ENCODE data around the gene MCFD2.

MCFD2 gene

GRCh38 chr2:46900381-46900780, 15.2 kb downstream of the MCFD2 start:
- Mint-ChIP-seq H3K36me3 (ENCODE audit: low read depth) (peaks cover 11% of the 10 kb centered on the region), H3K4me3 (no peak overlapping the region), H3K27ac (no peak overlapping the region), H3K4me1 (ENCODE audit: low read depth) (peaks cover 2% of the 10 kb centered on the region), H3K9me3 (no peaks in the 10 kb centered on the region), H3K27me3 (ENCODE audit: low read depth) (no peaks in the 10 kb centered on the region)

GRCh38 chr2:46899053-46899452, 16.6 kb downstream of the MCFD2 start:
- Mint-ChIP-seq H3K27ac (no peak overlapping the region), H3K36me3 (ENCODE audit: low read depth) (peaks cover 4% of the 10 kb centered on the region), H3K4me1 (ENCODE audit: low read depth) (peaks cover 2% of the 10 kb centered on the region), H3K4me3 (no peak overlapping the region), H3K27me3 (ENCODE audit: low read depth) (no peaks in the 10 kb centered on the region), H3K9me3 (no peaks in the 10 kb centered on the region)

- H3K4me1 Mint-ChIP-seq (ENCODE audit: low read depth): peaks cover 2% of the 10 kb centered on the region
- no peak overlapping the region for H3K27ac Mint-ChIP-seq
- no peak overlapping the region for H3K4me3 Mint-ChIP-seq
- H3K36me3 Mint-ChIP-seq (ENCODE audit: low read depth): no peaks in the 10 kb centered on the region
- no peaks in the 10 kb centered on the region for H3K9me3 Mint-ChIP-seq
- no peaks in the 10 kb centered on the region for H3K27me3 Mint-ChIP-seq (ENCODE audit: low read depth)
These were observed 17.6 kb downstream of the MCFD2 start for GRCh38 chr2:46898024-46898423.

GRCh38 chr2:46893269-46893939, 22.2 kb downstream of the MCFD2 start:
- no peak overlapping the region for H3K4me3 Mint-ChIP-seq
- no peaks in the 10 kb centered on the region for H3K4me1 Mint-ChIP-seq (ENCODE audit: low read depth)
- no peaks in the 10 kb centered on the region for H3K27me3 Mint-ChIP-seq (ENCODE audit: low read depth)
- no peaks in the 10 kb centered on the region for H3K36me3 Mint-ChIP-seq (ENCODE audit: low read depth)
- H3K27ac Mint-ChIP-seq: no peak overlapping the region
- H3K9me3 Mint-ChIP-seq: no peaks in the 10 kb centered on the region

- H3K36me3 Mint-ChIP-seq (ENCODE audit: low read depth): no peaks in the 10 kb centered on the region
- H3K27ac Mint-ChIP-seq: no peak overlapping the region
- no peaks in the 10 kb centered on the region for H3K4me1 Mint-ChIP-seq (ENCODE audit: low read depth)
- H3K4me3 Mint-ChIP-seq: no peak overlapping the region
- no peaks in the 10 kb centered on the region for H3K9me3 Mint-ChIP-seq
- peaks cover under 1% of the 10 kb centered on the region for H3K27me3 Mint-ChIP-seq (ENCODE audit: low read depth)
These were observed 23.6 kb downstream of the MCFD2 start for GRCh38 chr2:46891956-46892553.

- H3K27me3 Mint-ChIP-seq (ENCODE audit: low read depth): peaks cover 23% of the 10 kb centered on the region
- no peaks in the 10 kb centered on the region for H3K4me1 Mint-ChIP-seq (ENCODE audit: low read depth)
- H3K36me3 Mint-ChIP-seq (ENCODE audit: low read depth): no peaks in the 10 kb centered on the region
- H3K4me3 Mint-ChIP-seq: no peak overlapping the region
- no peaks in the 10 kb centered on the region for H3K9me3 Mint-ChIP-seq
- no peak overlapping the region for H3K27ac Mint-ChIP-seq
These were observed 27.1 kb downstream of the MCFD2 start for GRCh38 chr2:46888421-46888952.

- H3K36me3 Mint-ChIP-seq (ENCODE audit: low read depth): no peaks in the 10 kb centered on the region
- H3K27ac Mint-ChIP-seq: no peak overlapping the region
- H3K4me1 Mint-ChIP-seq (ENCODE audit: low read depth): no peaks in the 10 kb centered on the region
- no peak overlapping the region for H3K4me3 Mint-ChIP-seq
- no peaks in the 10 kb centered on the region for H3K9me3 Mint-ChIP-seq
- H3K27me3 Mint-ChIP-seq (ENCODE audit: low read depth): peaks cover 23% of the 10 kb centered on the region
These were observed 28.3 kb downstream of the MCFD2 start for GRCh38 chr2:46887028-46887885.

- Mint-ChIP-seq H3K4me1 (ENCODE audit: low read depth) (no peaks in the 10 kb centered on the region), H3K27me3 (ENCODE audit: low read depth) (peaks cover 23% of the 10 kb centered on the region), H3K4me3 (no peak overlapping the region), H3K9me3 (no peaks in the 10 kb centered on the region), H3K36me3 (ENCODE audit: low read depth) (no peaks in the 10 kb centered on the region), H3K27ac (no peak overlapping the region)
These were observed 29.2 kb downstream of the MCFD2 start for GRCh38 chr2:46886268-46887027.

GRCh38 chr2:46885376-46885775, 30.2 kb downstream of the MCFD2 start:
- peaks cover 23% of the 10 kb centered on the region for H3K27me3 Mint-ChIP-seq (ENCODE audit: low read depth)
- H3K27ac Mint-ChIP-seq: no peak overlapping the region
- no peak overlapping the region for H3K4me3 Mint-ChIP-seq
- H3K9me3 Mint-ChIP-seq: no peaks in the 10 kb centered on the region
- no peaks in the 10 kb centered on the region for H3K4me1 Mint-ChIP-seq (ENCODE audit: low read depth)
- no peaks in the 10 kb centered on the region for H3K36me3 Mint-ChIP-seq (ENCODE audit: low read depth)

GRCh38 chr2:46879511-46879910, 36.1 kb downstream of the MCFD2 start:
- peaks cover 8% of the 10 kb centered on the region for H3K27me3 Mint-ChIP-seq (ENCODE audit: low read depth)
- no peaks in the 10 kb centered on the region for H3K4me1 Mint-ChIP-seq (ENCODE audit: low read depth)
- no peak overlapping the region for H3K4me3 Mint-ChIP-seq
- no peaks in the 10 kb centered on the region for H3K9me3 Mint-ChIP-seq
- no peaks in the 10 kb centered on the region for H3K36me3 Mint-ChIP-seq (ENCODE audit: low read depth)
- H3K27ac Mint-ChIP-seq: no peak overlapping the region

- Mint-ChIP-seq H3K4me1 (ENCODE audit: low read depth) (no peaks in the 10 kb centered on the region), H3K9me3 (no peaks in the 10 kb centered on the region), H3K27ac (no peak overlapping the region), H3K36me3 (ENCODE audit: low read depth) (no peaks in the 10 kb centered on the region), H3K27me3 (ENCODE audit: low read depth) (peaks cover 1% of the 10 kb centered on the region), H3K4me3 (no peak overlapping the region)
These were observed 36.7 kb downstream of the MCFD2 start for GRCh38 chr2:46878886-46879285.

GRCh38 chr2:46878240-46878877, 37.2 kb downstream of the MCFD2 start:
- Mint-ChIP-seq H3K36me3 (ENCODE audit: low read depth) (no peaks in the 10 kb centered on the region), H3K9me3 (no peaks in the 10 kb centered on the region), H3K4me1 (ENCODE audit: low read depth) (no peaks in the 10 kb centered on the region), H3K27ac (no peak overlapping the region), H3K4me3 (no peak overlapping the region), H3K27me3 (ENCODE audit: low read depth) (no peaks in the 10 kb centered on the region)

GRCh38 chr2:46877619-46878113, 37.9 kb downstream of the MCFD2 start:
- H3K36me3 Mint-ChIP-seq (ENCODE audit: low read depth): no peaks in the 10 kb centered on the region
- no peaks in the 10 kb centered on the region for H3K4me1 Mint-ChIP-seq (ENCODE audit: low read depth)
- H3K27ac Mint-ChIP-seq: no peak overlapping the region
- H3K9me3 Mint-ChIP-seq: no peaks in the 10 kb centered on the region
- no peak overlapping the region for H3K4me3 Mint-ChIP-seq
- no peaks in the 10 kb centered on the region for H3K27me3 Mint-ChIP-seq (ENCODE audit: low read depth)
